B cell (primary cell): Measurements from ENCODE around the gene HPN.

Experiments used
- EZH2 ChIP-seq: IDR thresholded peaks from 2 replicates; pipeline ENCODE4 v1.6.1; 2012; ENCODE audit warnings: borderline replicate concordance, low read depth, mild to moderate bottlenecking, moderate library complexity, low read length; ENCODE audit not compliant: insufficient read depth, poor library complexity, severe bottlenecking
- TF ChIP-seq, protein P1 (sequence below): fragments of 200-600 bp; IDR thresholded peaks from one replicate; pipeline ENCODE4 v1.8.0; 2022; ENCODE audit warnings: antibody characterized with exemption, mild to moderate bottlenecking

- TF ChIP-seq, protein P1, sequence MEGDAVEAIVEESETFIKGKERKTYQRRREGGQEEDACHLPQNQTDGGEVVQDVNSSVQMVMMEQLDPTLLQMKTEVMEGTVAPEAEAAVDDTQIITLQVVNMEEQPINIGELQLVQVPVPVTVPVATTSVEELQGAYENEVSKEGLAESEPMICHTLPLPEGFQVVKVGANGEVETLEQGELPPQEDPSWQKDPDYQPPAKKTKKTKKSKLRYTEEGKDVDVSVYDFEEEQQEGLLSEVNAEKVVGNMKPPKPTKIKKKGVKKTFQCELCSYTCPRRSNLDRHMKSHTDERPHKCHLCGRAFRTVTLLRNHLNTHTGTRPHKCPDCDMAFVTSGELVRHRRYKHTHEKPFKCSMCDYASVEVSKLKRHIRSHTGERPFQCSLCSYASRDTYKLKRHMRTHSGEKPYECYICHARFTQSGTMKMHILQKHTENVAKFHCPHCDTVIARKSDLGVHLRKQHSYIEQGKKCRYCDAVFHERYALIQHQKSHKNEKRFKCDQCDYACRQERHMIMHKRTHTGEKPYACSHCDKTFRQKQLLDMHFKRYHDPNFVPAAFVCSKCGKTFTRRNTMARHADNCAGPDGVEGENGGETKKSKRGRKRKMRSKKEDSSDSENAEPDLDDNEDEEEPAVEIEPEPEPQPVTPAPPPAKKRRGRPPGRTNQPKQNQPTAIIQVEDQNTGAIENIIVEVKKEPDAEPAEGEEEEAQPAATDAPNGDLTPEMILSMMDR, result no peak
- TF ChIP-seq EZH2, result no peak
Measured at GRCh38 chr19:35073941-35074340, 32.4 kb downstream of the HPN start.
